Measurements from ENCODE around the gene TECPR2. TPM values are rescaled to one million over a fixed set of nuclear protein-coding genes. Genes with fewer than 3 reads are reported as not detected.

Gene TECPR2
- total RNA-seq, 2 donors from 2014 or later: 34.3 to 45.5 TPM

DNA sequence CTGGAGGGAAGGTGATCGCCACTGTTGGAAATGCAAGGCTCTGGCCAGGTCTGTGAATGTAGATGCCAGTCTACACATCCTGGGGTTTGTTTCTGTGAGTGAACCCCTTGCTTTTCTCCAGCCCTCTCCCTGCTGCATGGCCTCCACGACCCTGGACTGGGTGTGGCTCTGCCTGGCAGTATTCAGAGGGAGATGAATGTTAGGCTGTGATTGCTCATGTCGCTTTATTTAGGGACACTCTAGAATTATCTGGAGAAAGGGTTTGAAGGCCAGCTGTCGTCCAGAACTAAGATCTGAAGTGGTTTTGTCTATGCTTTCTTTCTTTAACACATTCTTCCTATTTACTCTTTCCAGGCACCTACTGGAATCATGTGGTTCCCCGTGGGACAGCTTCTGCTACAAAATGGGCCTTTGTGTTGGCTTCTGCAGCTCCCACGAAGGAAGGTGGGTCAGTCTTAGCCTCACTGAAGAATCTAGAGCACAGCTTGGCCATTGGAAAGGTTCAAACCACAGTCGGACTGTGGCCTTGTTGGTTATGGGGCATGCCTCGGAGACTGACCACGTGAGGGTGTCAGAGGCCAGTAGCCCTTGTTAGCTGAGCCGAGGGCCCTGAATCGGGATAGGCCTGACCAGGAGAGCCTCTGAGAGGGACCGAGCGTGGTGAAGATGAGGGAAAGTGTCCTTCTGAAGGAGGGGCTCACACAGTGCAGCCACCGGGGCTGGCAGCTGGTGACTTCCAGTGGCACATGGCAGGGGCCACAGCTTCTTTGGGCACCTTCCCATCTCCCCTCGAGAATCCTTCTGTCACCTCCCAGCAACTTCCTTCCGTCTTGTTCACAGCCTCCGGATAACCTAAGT is 87.7 kb downstream of the TECPR2 start:
- no peak for DNase-seq (ENCODE audit: low spot score)
- intact Hi-C loops (cut with DNase I): no loop called here

DNA sequence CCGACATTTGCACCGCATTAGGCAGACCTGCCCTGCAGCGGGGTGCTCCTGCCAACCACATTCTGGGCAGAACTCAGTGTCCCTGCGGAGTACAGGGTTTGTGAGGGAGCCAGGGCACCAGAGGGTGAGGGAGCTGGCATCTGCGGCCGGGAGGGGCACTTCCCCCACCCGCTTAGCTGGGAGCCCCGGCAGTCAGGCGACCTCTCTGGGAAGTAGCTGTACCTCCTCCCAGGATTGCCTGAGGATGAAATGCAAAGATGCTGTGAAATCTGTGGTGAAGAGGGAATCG is 88.3 kb downstream of the TECPR2 start:
- DNase-seq (ENCODE audit: low spot score): no peak
- intact Hi-C loops (cut with DNase I): no loop called here

GRCh38 chr14:102452302-102452701 is 89.6 kb downstream of the TECPR2 start:
- intact Hi-C loops (cut with DNase I): no loop called here
- no peak for DNase-seq (ENCODE audit: low spot score)

GRCh38 chr14:102454711-102455110 is 92.0 kb downstream of the TECPR2 start:
- intact Hi-C loops (cut with DNase I): no loop called here
- DNase-seq (ENCODE audit: low spot score): no peak

- intact Hi-C loops (cut with DNase I): no loop called here
These were observed 94.8 kb downstream of the TECPR2 start for GRCh38 chr14:102457509-102457908.

GRCh38 chr14:102461490-102462338 is 99.0 kb downstream of the TECPR2 start:
- intact Hi-C loops (cut with DNase I): no loop called here
- DNase-seq (ENCODE audit: low spot score): peak; percentile 44

More at GRCh38 chr14:102457509-102457908, 94.8 kb downstream of the TECPR2 start:
- no peak for DNase-seq (ENCODE audit: low spot score)

DNA sequence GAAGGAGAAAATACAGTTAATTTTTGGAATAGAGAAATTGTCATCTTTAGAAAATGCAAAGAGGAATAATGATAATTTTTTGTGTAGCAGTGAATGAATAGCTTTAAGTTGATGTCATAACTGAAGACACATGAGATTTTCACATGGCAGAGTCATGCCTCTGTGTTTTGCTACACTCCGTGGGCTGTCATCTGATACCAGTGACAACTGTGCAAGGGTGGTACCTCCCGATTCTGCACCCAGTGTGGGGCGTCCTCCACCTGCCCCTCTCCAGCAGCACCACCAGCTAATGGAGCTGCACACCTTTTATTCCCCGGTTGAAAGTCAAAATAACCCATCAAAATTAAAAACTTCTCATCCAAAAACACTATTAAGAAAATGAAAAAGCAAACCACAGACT is 99.7 kb downstream of the TECPR2 start:
- peak; percentile 22 for DNase-seq (ENCODE audit: low spot score)
- intact Hi-C loops (cut with DNase I): no loop called here

DNA sequence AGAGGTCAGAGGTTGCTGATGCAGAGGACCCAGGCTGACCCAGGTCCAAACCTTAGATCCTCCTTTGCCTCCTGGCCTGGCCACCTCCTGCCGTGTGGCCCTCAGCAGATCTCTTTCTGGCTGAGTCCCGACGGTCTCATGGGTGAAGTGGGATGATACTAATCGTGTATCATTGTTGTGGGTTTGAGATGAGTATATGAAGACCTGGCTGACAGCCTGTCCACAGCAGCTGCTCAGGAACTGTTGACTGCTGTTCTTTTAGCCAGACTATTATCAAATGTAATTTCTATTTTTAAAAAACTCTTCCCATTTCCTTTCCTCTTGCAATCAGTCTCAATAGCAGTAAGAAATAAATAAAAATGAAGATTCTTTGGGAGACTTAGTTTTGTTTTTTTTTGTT is 101.3 kb downstream of the TECPR2 start:
- intact Hi-C loops (cut with DNase I): no loop called here
- DNase-seq (ENCODE audit: low spot score): peak; percentile 30

DNA sequence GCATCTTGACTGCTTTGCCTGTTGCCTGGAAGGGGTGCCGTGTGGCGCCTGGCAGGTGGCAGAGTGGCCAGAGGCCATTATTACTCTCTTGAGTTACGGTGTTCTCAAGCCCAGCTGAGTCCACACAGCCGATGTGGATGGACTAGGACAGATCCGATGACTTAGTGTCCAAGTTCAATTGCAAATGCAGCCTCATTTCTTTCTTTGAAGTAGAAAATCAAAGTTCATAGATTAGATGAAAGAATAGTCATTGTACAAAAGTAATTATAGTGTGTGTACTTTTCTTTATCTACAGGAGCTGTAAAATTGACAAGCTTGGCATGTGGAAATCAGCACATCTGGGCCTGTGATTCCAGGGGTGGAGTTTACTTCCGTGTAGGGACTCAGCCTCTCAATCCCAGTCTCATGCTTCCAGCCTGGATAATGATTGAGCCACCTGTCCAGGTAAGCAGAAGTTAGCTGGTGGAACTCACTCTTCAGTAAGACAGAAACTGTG is 102.2 kb downstream of the TECPR2 start:
- peak; percentile 30 for DNase-seq (ENCODE audit: low spot score)
- intact Hi-C loops (cut with DNase I): no loop called here

GRCh38 chr14:102469261-102469660 is 106.5 kb downstream of the TECPR2 start:
- intact Hi-C loops (cut with DNase I): no loop called here
- DNase-seq (ENCODE audit: low spot score): no peak

DNA sequence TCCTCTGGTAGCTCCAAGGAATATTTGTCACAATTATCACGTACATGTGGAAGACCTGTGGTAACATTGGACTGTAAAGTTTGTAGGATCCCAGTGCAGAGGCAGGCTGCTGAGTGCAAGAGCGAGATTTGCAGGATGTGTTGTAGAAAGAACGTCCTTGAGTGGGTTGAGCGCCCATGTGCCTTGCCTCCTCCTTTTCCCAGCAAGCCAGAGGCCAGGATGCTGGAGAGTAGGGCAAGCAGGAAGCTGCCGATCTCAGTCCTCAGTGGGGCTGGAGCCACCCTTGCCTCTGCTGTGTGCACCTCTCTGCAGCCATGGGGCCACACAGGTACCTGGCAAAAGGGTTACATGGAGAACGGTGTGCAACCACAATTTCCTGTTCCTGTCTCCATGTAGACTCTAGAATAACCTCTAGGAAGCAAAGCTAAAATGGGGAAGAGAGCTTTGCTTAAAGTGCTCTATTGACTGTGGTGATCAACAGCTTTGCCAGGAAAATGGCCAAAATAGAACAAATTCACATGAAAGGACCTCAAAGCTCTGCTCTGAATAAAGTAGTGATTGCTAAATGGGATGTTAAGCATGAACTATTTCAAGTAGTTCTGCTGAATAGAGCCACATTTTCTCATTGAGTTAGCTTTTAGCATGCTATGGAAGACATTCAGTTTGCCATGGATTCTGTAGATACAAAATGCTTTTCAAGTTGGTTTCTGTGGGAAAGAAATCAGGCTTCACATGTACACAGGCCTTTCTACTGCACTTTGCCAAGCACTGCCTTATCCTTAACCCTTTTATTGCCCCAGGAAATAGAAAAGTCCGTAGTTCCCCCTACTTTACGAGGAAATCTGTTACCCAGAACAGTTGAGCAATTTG is 109.4 kb downstream of the TECPR2 start:
- intact Hi-C loops (cut with DNase I): no loop called here
- peak; percentile 7 for DNase-seq (ENCODE audit: low spot score)

DNA sequence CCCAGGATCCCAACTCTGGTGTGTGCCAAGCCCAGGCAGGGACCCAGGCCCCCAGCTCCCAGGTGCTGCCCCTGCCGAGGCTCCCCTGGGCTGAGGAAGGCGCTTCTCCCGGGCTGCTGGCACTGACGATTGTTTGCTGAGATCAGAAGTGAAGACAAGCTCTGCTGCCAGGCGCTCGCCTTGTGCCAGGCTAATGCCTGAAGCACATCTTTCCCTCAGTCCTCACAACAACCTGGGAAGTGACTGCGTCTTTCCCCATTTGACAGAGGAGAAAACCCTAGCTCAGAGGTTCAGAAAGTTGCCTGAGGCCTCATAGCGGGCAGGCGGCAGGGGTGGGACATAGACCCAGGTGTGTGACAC is 110.0 kb downstream of the TECPR2 start:
- intact Hi-C loops (cut with DNase I): no loop called here
- peak; percentile 42 for DNase-seq (ENCODE audit: low spot score)

- no peak for DNase-seq (ENCODE audit: low spot score)
- intact Hi-C loops (cut with DNase I): no loop called here
These were observed 110.8 kb downstream of the TECPR2 start for GRCh38 chr14:102473559-102473958.

- intact Hi-C loops (cut with DNase I): no loop called here
- DNase-seq (ENCODE audit: low spot score): peak; percentile 79
These were observed 112.2 kb downstream of the TECPR2 start for GRCh38 chr14:102474934-102475333.

- intact Hi-C loops (cut with DNase I): no loop called here
- peak; percentile 15 for DNase-seq (ENCODE audit: low spot score)
These were observed 116.4 kb downstream of the TECPR2 start for GRCh38 chr14:102479107-102479506.

GRCh38 chr14:102479777-102480176 is 117.0 kb downstream of the TECPR2 start:
- intact Hi-C loops (cut with DNase I): no loop called here
- DNase-seq (ENCODE audit: low spot score): peak; percentile 69

- intact Hi-C loops (cut with DNase I): no loop called here
- DNase-seq (ENCODE audit: low spot score): peak; percentile 24
These were observed 118.6 kb downstream of the TECPR2 start for GRCh38 chr14:102481371-102481770.

DNA sequence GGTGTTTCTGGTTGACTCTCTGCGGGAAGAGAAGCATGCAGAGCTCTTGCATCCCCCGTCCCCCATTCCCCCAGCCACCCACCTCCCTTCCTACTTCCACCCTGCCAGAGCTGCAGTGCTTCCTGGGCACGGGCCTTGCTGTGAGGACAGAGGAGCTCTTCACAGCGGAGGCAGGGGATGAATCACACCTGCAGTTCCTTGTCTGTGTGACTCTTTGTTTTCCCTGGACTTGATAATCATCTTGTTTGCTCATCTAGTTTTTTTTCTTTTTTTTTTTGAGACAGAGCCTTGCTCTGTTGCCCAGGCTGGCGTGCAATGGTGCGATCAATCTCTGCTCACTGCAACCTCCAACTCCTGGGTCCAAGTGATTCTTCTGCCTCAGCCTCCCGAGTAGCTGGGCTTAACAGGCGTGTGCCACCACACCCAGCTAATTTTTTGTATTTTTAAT is 119.1 kb downstream of the TECPR2 start:
- DNase-seq (ENCODE audit: low spot score): peak; percentile 32
- intact Hi-C loops (cut with DNase I): no loop called here

- peak; percentile 18 for DNase-seq (ENCODE audit: low spot score)
- intact Hi-C loops (cut with DNase I): no loop called here
These were observed 121.6 kb downstream of the TECPR2 start for GRCh38 chr14:102484316-102484715.

All from posterior vena cava (tissue), 2 donors.